Testis (tissue), 3 donors: ENCODE results near the gene TPSAB1. TPM values are rescaled to one million over a fixed set of nuclear protein-coding genes. Genes with fewer than 3 reads are reported as not detected.
"Not testable (repeated sequence)": the region's sequence is repeated elsewhere in the genome, so short reads cannot be mapped to it uniquely, and the experiment has no call there.

Experiments used
- DNase-seq: peaks from one replicate; pipeline ENCODE4 v3.0.0-alpha.2; 2019
- H3K27ac ChIP-seq, 2 donors: fragments of 200-600 bp; sonication (generic); one replicate each; pipeline ENCODE4 v1.5.1; 2019
- H3K27me3 ChIP-seq: fragments of 200-600 bp; sonication (generic); one replicate; pipeline ENCODE4 v1.5.1; 2019
- H3K36me3 ChIP-seq: fragments of 200-600 bp; sonication (generic); one replicate; pipeline ENCODE4 v1.5.1; 2017; ENCODE audit warnings: low read depth; ENCODE audit errors: missing control alignments
- H3K4me1 ChIP-seq: fragments of 200-600 bp; sonication (generic); one replicate; pipeline ENCODE4 v1.5.1; 2019
- H3K4me3 ChIP-seq, 2 donors: fragments of 200-600 bp; sonication (generic); one replicate each; pipeline ENCODE4 v1.5.1; 2017 to 2019
- H3K9me3 ChIP-seq: fragments of 200-600 bp; sonication (generic); one replicate; pipeline ENCODE4 v1.5.1; 2017
- CTCF ChIP-seq, 3 experiments: fragments of 450-650 bp in 2 of 3; fragments of 200-600 bp in 1 of 3; sonication (generic) in 1 of 3; IDR thresholded peaks; one replicate each; pipeline ENCODE4 v1.5.1; 2016 to 2019; ENCODE audit warnings: antibody characterized with exemption in 3 of 3, mild to moderate bottlenecking in 2 of 3, moderate library complexity in 1 of 3
- POLR2A ChIP-seq: fragments of 450-650 bp; IDR thresholded peaks from one replicate; pipeline ENCODE4 v1.6.1; 2017; ENCODE audit warnings: antibody characterized with exemption, mild to moderate bottlenecking, moderate library complexity
- WGBS, 2 donors: methylation state at CpG; one replicate each; pipeline ENCODE4 v1.1.5; 2018; 5-methylcytosine and 5-hydroxymethylcytosine counted together
- intact Hi-C: fragments of 100-400 bp; cut with DNase I; formaldehyde crosslinking; loops from one replicate; pipeline ENCODE4 v1.15.1; 2023; ENCODE audit warnings: low total_unique reads
- polyA plus RNA-seq: library from polyadenylated mRNA; stranded (reverse); fragments of 350-450 nt; fragmentation: Illumina TruSeq; extraction: RNeasy Lipid Tissue Mini Kit (QIAGEN cat#74804); gene quantifications from one replicate; pipeline ENCODE4 v1.2.3, GENCODE V29; 2014; ENCODE audit warnings: low read depth, low replicate concordance; ENCODE audit not compliant: insufficient read depth
- total RNA-seq, 2 donors: library from RNA; depleted of rRNA; stranded (reverse); fragments of >200 nt; gene quantifications; one replicate each; pipeline ENCODE4 v1.2.3, GENCODE V29; 2016

TPSAB1 gene
- total and polyA plus RNA-seq, 3 donors from 2014 or later: 11.7 to 32.0 (median 12.2) TPM

- H3K36me3 ChIP-seq: no peaks in the 10 kb centered on the region
- no peaks in the 10 kb centered on the region for H3K9me3 ChIP-seq
- WGBS, 2 donors: 90% methylated on average over 20 to 38 of the region's 38 CpGs
- no peak overlapping the region for H3K27ac ChIP-seq
- H3K4me1 ChIP-seq: peaks cover 3% of the 10 kb centered on the region
- intact Hi-C loops: no loop called here
- TF ChIP-seq POLR2A: no peak
- TF ChIP-seq CTCF (IDR thresholded peaks at IDR 0.05): no peak
- no peak overlapping the region for H3K4me3 ChIP-seq
- no peak for DNase-seq
- H3K27me3 ChIP-seq: no peaks in the 10 kb centered on the region
Observed at GRCh38 chr16:1223355-1224214, 16.9 kb upstream of the TPSAB1 start.

GRCh38 chr16:1224558-1224957 lies 15.9 kb upstream of the TPSAB1 start:
- Histone ChIP-seq H3K27ac (no peak overlapping the region), H3K36me3 (no peaks in the 10 kb centered on the region), H3K4me1 (peaks cover 3% of the 10 kb centered on the region), H3K27me3 (no peaks in the 10 kb centered on the region), H3K9me3 (no peaks in the 10 kb centered on the region), H3K4me3 (no peak overlapping the region)
- TF ChIP-seq POLR2A: no peak
- TF ChIP-seq CTCF (IDR thresholded peaks at IDR 0.05): no peak
- WGBS, 2 donors: 79 to 82% methylated on average over 7 to 9 of the region's 9 CpGs
- intact Hi-C loops: no loop called here
- no peak for DNase-seq

- H3K9me3 ChIP-seq: no peaks in the 10 kb centered on the region
- DNase-seq: no peak
- peaks cover 3% of the 10 kb centered on the region for H3K4me1 ChIP-seq
- no peak within 1 kb of the TSS for H3K27ac ChIP-seq
- 69 to 74% methylated on average over 9 to 10 of the region's 10 CpGs for WGBS, 2 donors
- no peaks in the 10 kb centered on the region for H3K36me3 ChIP-seq
- H3K27me3 ChIP-seq: no peaks in the 10 kb centered on the region
- TF ChIP-seq CTCF (IDR thresholded peaks at IDR 0.05) (no peak), POLR2A (no peak)
- no peak within 1 kb of the TSS for H3K4me3 ChIP-seq
- intact Hi-C loops: no loop called here
Observed at GRCh38 chr16:1225051-1225451, 15.5 kb upstream of the TPSAB1 start, which contains the start of gene TPSG1. Gene TPSG1 (minus strand): TSS chr16:1225268. CDS start chr16:1225252, 16 bp downstream.

GRCh38 chr16:1225728-1226311 lies 14.7 kb upstream of the TPSAB1 start:
- H3K4me3 ChIP-seq, DNase-seq, H3K4me1 ChIP-seq, H3K27me3 ChIP-seq, H3K36me3 ChIP-seq, intact Hi-C loops, H3K9me3 ChIP-seq, H3K27ac ChIP-seq: not testable (repeated sequence)
- WGBS, 2 donors: 48 to 52% methylated on average over 5 to 24 of the region's 24 CpGs

GRCh38 chr16:1226692-1227091 lies 13.8 kb upstream of the TPSAB1 start:
- DNase-seq, H3K4me3 ChIP-seq, H3K27ac ChIP-seq, intact Hi-C loops, H3K9me3 ChIP-seq, H3K4me1 ChIP-seq, H3K27me3 ChIP-seq, H3K36me3 ChIP-seq: not testable (repeated sequence)
- WGBS, 2 donors: 40 to 53% methylated on average over 3 to 14 of the region's 14 CpGs

- WGBS, 2 donors: 67 to 75% methylated on average over 6 to 7 of the region's 7 CpGs
Observed at GRCh38 chr16:1228227-1228626, 12.3 kb upstream of the TPSAB1 start.

GRCh38 chr16:1229476-1229875 lies 11.0 kb upstream of the TPSAB1 start:
- H3K9me3 ChIP-seq, H3K4me1 ChIP-seq, DNase-seq, H3K27me3 ChIP-seq, H3K36me3 ChIP-seq, H3K4me3 ChIP-seq, H3K27ac ChIP-seq, intact Hi-C loops: not testable (repeated sequence)
- no CpG with 5 or more reads among the region's 13 CpGs for WGBS, 2 donors

More at GRCh38 chr16:1228227-1228626, 12.3 kb upstream of the TPSAB1 start:
- H3K36me3 ChIP-seq, DNase-seq, H3K4me3 ChIP-seq, H3K9me3 ChIP-seq, H3K4me1 ChIP-seq, intact Hi-C loops, H3K27me3 ChIP-seq, H3K27ac ChIP-seq: not testable (repeated sequence)

GRCh38 chr16:1230084-1230470 lies 10.4 kb upstream of the TPSAB1 start, which contains the start of gene TPSB2:
Gene TPSB2 (minus strand): TSS chr16:1230184. CDS start chr16:1229951, 233 bp downstream.
- H3K4me3 ChIP-seq, H3K27me3 ChIP-seq, H3K27ac ChIP-seq, H3K4me1 ChIP-seq, H3K9me3 ChIP-seq, H3K36me3 ChIP-seq, intact Hi-C loops, DNase-seq: not testable (repeated sequence)
- whole genome bisulfite sequencing, 2 donors: 86% methylated on average over 1 of the region's 11 CpGs; no CpG with 5 or more reads in 1 of the 2 donors
